Peyer's patch (tissue), 4 donors: ENCODE data around the gene CDYL. TPM values are rescaled to one million over a fixed set of nuclear protein-coding genes. Genes with fewer than 3 reads are reported as not detected.

Source experiments
- DNase-seq, 3 donors: peaks; one replicate each; pipeline ENCODE4 v3.0.0-alpha.2; 2017 to 2019
- H3K27ac ChIP-seq, 4 donors: fragments of 200-600 bp; sonication (generic); one replicate each; pipeline ENCODE4 v1.5.1; 2016 to 2019
- H3K27me3 ChIP-seq, 2 donors: fragments of 200-600 bp; sonication (generic); one replicate each; pipeline ENCODE4 v1.5.1; 2019
- H3K36me3 ChIP-seq, 3 donors: fragments of 200-600 bp; sonication (generic); one replicate each; pipeline ENCODE4 v1.5.1; 2016 to 2019
- H3K4me1 ChIP-seq, 4 donors: fragments of 200-600 bp; sonication (generic); one replicate each; pipeline ENCODE4 v1.5.1; 2016 to 2019
- H3K4me3 ChIP-seq, 4 donors: fragments of 200-600 bp; sonication (generic); 1 replicate in 3 of 4; 2 replicates in 1 of 4; pipeline ENCODE4 v1.5.1; 2016 to 2019; ENCODE audit warnings: mild to moderate bottlenecking in 1 of 4
- H3K9me3 ChIP-seq, 4 donors: fragments of 200-600 bp; sonication (generic); one replicate each; pipeline ENCODE4 v1.5.1; 2016 to 2019; ENCODE audit warnings: mild to moderate bottlenecking in 1 of 4
- POLR2A ChIP-seq, 2 donors: fragments of 450-650 bp; IDR thresholded peaks; one replicate each; pipeline ENCODE4 v1.5.1; 2017; ENCODE audit warnings: antibody characterized with exemption in 2 of 2, mild to moderate bottlenecking in 2 of 2, moderate library complexity in 2 of 2
- total RNA-seq, 4 donors: library from RNA; depleted of rRNA; stranded (reverse); fragments of >200 nt; gene quantifications; one replicate each; pipeline ENCODE4 v1.1.0, GENCODE V29; 2016
- TF ChIP-seq, protein P1 (sequence below), 6 experiments: fragments of 450-650 bp in 4 of 6; fragments of 200-600 bp in 2 of 6; sonication (generic) in 1 of 6; IDR thresholded peaks; one replicate each; pipeline ENCODE4 v1.5.1; 2017 to 2019; ENCODE audit warnings: antibody characterized with exemption in 6 of 6, mild to moderate bottlenecking in 3 of 6, moderate library complexity in 1 of 6

CDYL gene
- total RNA-seq, 4 donors from 2014 or later = 31.2 to 77.6 (median 35.2) TPM

DNA sequence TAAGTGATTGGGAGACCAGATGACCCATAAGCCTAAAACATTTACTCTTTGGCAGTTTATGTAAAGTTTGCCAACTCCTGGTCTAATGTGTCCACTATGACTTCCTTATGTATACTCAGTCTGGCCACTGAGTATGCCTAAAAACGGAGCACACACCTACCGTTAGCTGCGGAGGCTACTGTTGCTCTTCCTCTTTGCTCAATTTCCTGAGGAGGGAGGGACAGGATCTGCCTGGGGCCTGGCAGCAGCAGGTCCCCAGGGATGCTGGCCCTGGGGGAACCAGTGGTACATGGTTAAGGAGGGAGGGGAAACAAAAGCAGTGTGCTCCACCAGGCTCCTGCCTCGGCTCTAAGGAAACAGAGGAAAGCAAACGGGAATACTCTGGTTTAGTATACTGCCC is 113.5 kb downstream of the CDYL start:
- TF ChIP-seq POLR2A (IDR thresholded peaks at IDR 0.05) = no peak
- TF ChIP-seq, protein P1, sequence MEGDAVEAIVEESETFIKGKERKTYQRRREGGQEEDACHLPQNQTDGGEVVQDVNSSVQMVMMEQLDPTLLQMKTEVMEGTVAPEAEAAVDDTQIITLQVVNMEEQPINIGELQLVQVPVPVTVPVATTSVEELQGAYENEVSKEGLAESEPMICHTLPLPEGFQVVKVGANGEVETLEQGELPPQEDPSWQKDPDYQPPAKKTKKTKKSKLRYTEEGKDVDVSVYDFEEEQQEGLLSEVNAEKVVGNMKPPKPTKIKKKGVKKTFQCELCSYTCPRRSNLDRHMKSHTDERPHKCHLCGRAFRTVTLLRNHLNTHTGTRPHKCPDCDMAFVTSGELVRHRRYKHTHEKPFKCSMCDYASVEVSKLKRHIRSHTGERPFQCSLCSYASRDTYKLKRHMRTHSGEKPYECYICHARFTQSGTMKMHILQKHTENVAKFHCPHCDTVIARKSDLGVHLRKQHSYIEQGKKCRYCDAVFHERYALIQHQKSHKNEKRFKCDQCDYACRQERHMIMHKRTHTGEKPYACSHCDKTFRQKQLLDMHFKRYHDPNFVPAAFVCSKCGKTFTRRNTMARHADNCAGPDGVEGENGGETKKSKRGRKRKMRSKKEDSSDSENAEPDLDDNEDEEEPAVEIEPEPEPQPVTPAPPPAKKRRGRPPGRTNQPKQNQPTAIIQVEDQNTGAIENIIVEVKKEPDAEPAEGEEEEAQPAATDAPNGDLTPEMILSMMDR (IDR thresholded peaks at IDR 0.05) = no peak
- no peak overlapping the region for H3K4me3 ChIP-seq
- H3K4me1 ChIP-seq = peaks cover 0 to 6% (median 0%) of the 10 kb centered on the region in 4 donors
- no peak overlapping the region for H3K27ac ChIP-seq
- DNase-seq = no peak
- H3K36me3 ChIP-seq = peaks cover 0 to 17% (median 0%) of the 10 kb centered on the region in 3 donors
- H3K27me3 ChIP-seq = no peaks in the 10 kb centered on the region
- H3K9me3 ChIP-seq = no peaks in the 10 kb centered on the region

- no peaks in the 10 kb centered on the region for H3K27me3 ChIP-seq
- H3K27ac ChIP-seq = no peak overlapping the region
- no peaks in the 10 kb centered on the region for H3K9me3 ChIP-seq
- no peak for TF ChIP-seq POLR2A (IDR thresholded peaks at IDR 0.05)
- TF ChIP-seq, protein P1 (IDR thresholded peaks at IDR 0.05) = no peak
- H3K4me1 ChIP-seq = peaks cover 0 to 1% (median 0%) of the 10 kb centered on the region in 4 donors
- no peak for DNase-seq
- peaks cover 0 to 17% (median 0%) of the 10 kb centered on the region in 3 donors for H3K36me3 ChIP-seq
- H3K4me3 ChIP-seq = no peak overlapping the region
Observed at GRCh38 chr6:4890191-4890590, 114.0 kb downstream of the CDYL start.

DNA sequence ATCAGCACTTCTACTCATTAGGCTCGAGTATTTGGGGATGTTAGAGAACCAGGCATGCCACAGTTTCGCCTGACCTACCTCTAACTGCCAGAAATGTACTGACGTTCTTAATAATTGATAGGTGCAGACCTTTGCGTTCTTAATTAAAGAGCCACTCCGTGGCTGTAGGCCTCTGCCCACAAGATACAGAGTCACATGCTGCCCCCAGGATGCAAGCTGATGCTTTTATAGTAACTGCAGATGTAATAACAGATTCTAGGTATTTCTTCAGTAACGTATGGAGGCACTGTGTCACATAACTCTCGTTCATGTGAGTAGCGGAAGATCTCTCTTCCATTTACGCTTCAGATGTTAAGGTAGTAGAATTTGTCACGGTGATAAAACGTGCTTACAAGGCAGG is 114.4 kb downstream of the CDYL start:
- H3K9me3 ChIP-seq = no peaks in the 10 kb centered on the region
- no peak overlapping the region for H3K27ac ChIP-seq
- H3K4me3 ChIP-seq = no peak overlapping the region
- H3K27me3 ChIP-seq = no peaks in the 10 kb centered on the region
- TF ChIP-seq POLR2A (IDR thresholded peaks at IDR 0.05) = no peak
- TF ChIP-seq, protein P1 (IDR thresholded peaks at IDR 0.05) = no peak
- no peaks in the 10 kb centered on the region for H3K4me1 ChIP-seq
- H3K36me3 ChIP-seq = peaks cover 0 to 17% (median 0%) of the 10 kb centered on the region in 3 donors
- DNase-seq = no peak

GRCh38 chr6:4891141-4891540 is 114.9 kb downstream of the CDYL start:
- Histone ChIP-seq H3K9me3 (no peaks in the 10 kb centered on the region), H3K27me3 (no peaks in the 10 kb centered on the region), H3K36me3 (peaks cover 0 to 22% (median 0%) of the 10 kb centered on the region in 3 donors), H3K4me1 (no peaks in the 10 kb centered on the region), H3K4me3 (no peak overlapping the region), H3K27ac (no peak overlapping the region)
- no peak for DNase-seq
- no peak for TF ChIP-seq POLR2A (IDR thresholded peaks at IDR 0.05)
- TF ChIP-seq, protein P1 (IDR thresholded peaks at IDR 0.05) = no peak

DNA sequence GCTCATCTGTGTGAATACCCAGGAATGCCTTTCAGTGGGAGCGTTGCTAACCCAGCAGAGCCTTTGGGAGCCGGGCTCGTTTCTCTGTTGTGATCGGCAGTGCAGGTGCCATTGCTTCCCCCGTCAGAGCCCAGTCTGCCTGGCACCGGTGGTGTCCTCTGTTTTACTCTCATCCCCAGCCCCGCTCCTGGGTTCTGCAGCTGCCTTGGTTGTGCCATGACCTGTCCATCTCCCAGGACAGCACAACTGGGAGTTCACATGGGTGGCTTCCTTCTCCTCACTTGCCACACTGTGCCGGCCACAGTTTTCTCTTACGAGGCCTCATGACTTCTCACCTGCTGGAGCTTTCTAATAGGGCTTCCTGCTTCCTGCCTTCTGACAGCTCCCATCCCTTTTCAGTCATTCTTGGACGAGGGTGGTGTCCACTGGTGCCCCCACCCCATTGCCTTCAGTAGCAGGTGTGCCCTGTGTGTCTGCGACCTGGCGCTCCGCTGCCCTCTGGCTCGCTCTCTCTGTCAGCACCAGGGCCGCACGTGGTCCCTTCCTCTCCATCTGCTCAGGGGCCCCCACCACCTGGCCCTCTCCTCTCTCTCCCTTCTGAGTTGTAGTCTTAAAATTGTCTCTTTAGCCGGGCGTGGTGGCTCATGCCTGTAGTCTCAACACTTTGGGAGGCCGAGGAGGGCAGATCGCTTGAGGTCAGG is 116.7 kb downstream of the CDYL start:
- TF ChIP-seq, protein P1 (IDR thresholded peaks at IDR 0.05) = no peak
- no peak for TF ChIP-seq POLR2A (IDR thresholded peaks at IDR 0.05)
- H3K4me3 ChIP-seq = no peak overlapping the region
- DNase-seq = no peak
- no peaks in the 10 kb centered on the region for H3K4me1 ChIP-seq
- no peaks in the 10 kb centered on the region for H3K27me3 ChIP-seq
- H3K27ac ChIP-seq = no peak overlapping the region
- H3K36me3 ChIP-seq = peaks cover 0 to 31% (median 0%) of the 10 kb centered on the region in 3 donors
- no peaks in the 10 kb centered on the region for H3K9me3 ChIP-seq
